Psoas muscle (tissue), 8 donors: Measurements from ENCODE around the gene GAP43. TPM values are rescaled to one million over a fixed set of nuclear protein-coding genes. Genes with fewer than 3 reads are reported as not detected.
A peak's percentile ranks its signal among the peaks of the same experiment; 100 is the strongest.

Experiments
- ATAC-seq, 4 donors: fragments of 200-7000 bp; cut with Tn5 transposase; one replicate each; pipeline ENCODE4 v1.9.1; 2020; ENCODE audit warnings: moderate library complexity in 3 of 4, mild to moderate bottlenecking in 2 of 4
- DNase-seq, 2 donors: peaks; one replicate each; pipeline ENCODE4 v3.0.0-alpha.2; 2020
- H3K27ac ChIP-seq: fragments of 200-600 bp; one replicate; pipeline ENCODE4 v1.8.0; 2022
- H3K27me3 ChIP-seq, 3 donors: fragments of 200-600 bp in 1 of 3; one replicate each; pipeline versions ENCODE4 v1.6.1 to v1.8.0; 2013 to 2022; ENCODE audit warnings: low read length in 2 of 3, mild to moderate bottlenecking in 2 of 3, moderate library complexity in 1 of 3; ENCODE audit not compliant: insufficient read depth in 3 of 3
- H3K36me3 ChIP-seq, 2 donors: fragments of 200-600 bp in 1 of 2; one replicate each; pipeline versions ENCODE4 v1.6.1 to v1.8.0; 2013 to 2022; ENCODE audit warnings: low read depth in 1 of 2, mild to moderate bottlenecking in 1 of 2, moderate library complexity in 1 of 2; ENCODE audit not compliant: insufficient read depth in 1 of 2
- H3K4me1 ChIP-seq: fragments of 200-600 bp; one replicate; pipeline ENCODE4 v1.8.0; 2022
- H3K4me3 ChIP-seq: fragments of 200-600 bp; one replicate; pipeline ENCODE4 v1.8.0; 2022; ENCODE audit warnings: mild to moderate bottlenecking
- H3K9me3 ChIP-seq: fragments of 200-600 bp; one replicate; pipeline ENCODE4 v1.8.0; 2022
- CTCF ChIP-seq: fragments of 200-600 bp; IDR thresholded peaks from one replicate; pipeline ENCODE4 v1.8.0; 2022; ENCODE audit warnings: antibody characterized with exemption
- WGBS, 3 donors: extraction: QIAGEN DNeasy Blood & Tissue Kit; methylation state at CpG; one replicate each; pipeline versions ENCODE4 v1.1.6 to v1.1.7; 2013; 5-methylcytosine and 5-hydroxymethylcytosine counted together
- intact Hi-C, 2 donors: fragments of 100-400 bp; cut with DNase I; formaldehyde crosslinking; loops; one replicate each; pipeline versions ENCODE4 v1.11.0 to v1.14.2; 2022
- polyA plus RNA-seq, 3 donors: library from polyadenylated mRNA; stranded (reverse); fragments of 200-250 nt; gene quantifications; one replicate each; pipeline ENCODE4 v1.2.3, GENCODE V29; 2013
- total RNA-seq, 4 donors: library from RNA; stranded (reverse); fragmentation: NEBNext Ultra II Directional in 2 of 4; extraction: Animal tissue kit (Norgen Biotek cat#: 25700) in 2 of 4; gene quantifications; one replicate each; pipeline versions ENCODE4 v1.2.1 to v1.2.4, GENCODE V29; 2021 to 2023
- donor health status: healthy with polysubstance abuse.
- donor health status: DM: no; HTN: no; CAD: no; lungs with moderate emphysema.
- donor health status: Bipolar disorder and iron deficiency.
- donor health status: healthy.
- donor health status: DM: yes; HTN: yes; CAD: no.
- donor health status: DM: no; HTN: no; CAD: no.
- donor health status: DM: no; HTN: no; CAD: no.
- donor health status: DM: yes; HTN: yes; CAD: no.

GAP43 gene
- total and polyA plus RNA-seq, 7 donors: 0.05 to 0.56 (median 0.35) TPM; not detected in 2

- Histone ChIP-seq H3K27me3 (no peaks in the 10 kb centered on the region), H3K4me1 (peaks cover 23% of the 10 kb centered on the region), H3K27ac (no peak overlapping the region), H3K36me3 (no peaks in the 10 kb centered on the region), H3K9me3 (no peaks in the 10 kb centered on the region), H3K4me3 (no peak overlapping the region)
- no peak for ATAC-seq
- intact Hi-C loops: no loop called here
- no peak for DNase-seq
- 86 to 97% (median 92%) methylated on average over 5 of the region's 5 CpGs for WGBS, 3 donors
- TF ChIP-seq CTCF: no peak
Measured at GRCh38 chr3:115657168-115657567, 33.9 kb downstream of the GAP43 start.

GRCh38 chr3:115658032-115658336, 34.7 kb downstream of the GAP43 start:
- Histone ChIP-seq H3K9me3 (no peaks in the 10 kb centered on the region), H3K4me3 (peak overlapping the region; percentile 96), H3K4me1 (peaks cover 23% of the 10 kb centered on the region), H3K27me3 (no peaks in the 10 kb centered on the region), H3K27ac (peak overlapping the region; percentile 94), H3K36me3 (no peaks in the 10 kb centered on the region)
- ATAC-seq (no peak), DNase-seq (no peak)
- 10 to 25% (median 10%) methylated on average over 3 of the region's 3 CpGs for WGBS, 3 donors
- intact Hi-C loops: no loop called here
- TF ChIP-seq CTCF: no peak

- peak overlapping the region; percentile 94 for H3K27ac ChIP-seq
- no peaks in the 10 kb centered on the region for H3K27me3 ChIP-seq
- peak overlapping the region; percentile 96 for H3K4me3 ChIP-seq
- 0 to 2% (median 1%) methylated on average over 45 to 58 of the region's 58 CpGs for WGBS, 3 donors
- H3K9me3 ChIP-seq: no peaks in the 10 kb centered on the region
- no peak for TF ChIP-seq CTCF
- H3K4me1 ChIP-seq: peaks cover 23% of the 10 kb centered on the region
- ATAC-seq (peak; percentile 90 to 94 (median 92)), DNase-seq (peak; percentile 83 to 88)
- no peaks in the 10 kb centered on the region for H3K36me3 ChIP-seq
- intact Hi-C loops: no loop called here
Measured at GRCh38 chr3:115658337-115659181, 35.2 kb downstream of the GAP43 start.

GRCh38 chr3:115659253-115660220, 36.2 kb downstream of the GAP43 start:
- H3K36me3 ChIP-seq: no peaks in the 10 kb centered on the region
- H3K4me1 ChIP-seq: peaks cover 23% of the 10 kb centered on the region
- intact Hi-C loops: no loop called here
- H3K9me3 ChIP-seq: no peaks in the 10 kb centered on the region
- H3K27ac ChIP-seq: peak overlapping the region; percentile 94
- 31 to 48% (median 32%) methylated on average over 12 of the region's 12 CpGs for WGBS, 3 donors
- no peaks in the 10 kb centered on the region for H3K27me3 ChIP-seq
- ATAC-seq (peak in 2 of 4 donors; percentile 34 to 45), DNase-seq (no peak)
- TF ChIP-seq CTCF: no peak
- H3K4me3 ChIP-seq: peak overlapping the region; percentile 96
